T47D (cell line): Measurements from ENCODE around the gene FOXF2.
"Not testable (repeated sequence)": the region's sequence is repeated elsewhere in the genome, so short reads cannot be mapped to it uniquely, and the experiment has no call there.

Source experiments
- DNase-seq, 2 experiments: peaks; one replicate each; pipeline versions ENCODE4 v3.0.0 to v3.0.0-alpha.2; 2011 to 2012; ENCODE audit warnings: low read depth in 1 of 2, low spot score in 1 of 2
- JUND ChIP-seq: IDR thresholded peaks from 2 replicates; pipeline ENCODE4 v1.6.1; 2012; ENCODE audit warnings: low read depth
- in situ Hi-C: cut with HindIII; loops from 2 replicates; pipeline ENCODE4 v1.10.0; 2016; ENCODE audit warnings: low sequenced_read_pairs, low pct_unique_long_range_greater_than_20kb

Gene FOXF2

GRCh38 chr6:1365686-1366085 is 23.7 kb upstream of the FOXF2 start:
- in situ Hi-C loops: no loop called here

GRCh38 chr6:1367771-1368170 is 21.6 kb upstream of the FOXF2 start:
- in situ Hi-C loops: no loop called here
- no peak for TF ChIP-seq JUND
- DNase-seq: no peak

More at GRCh38 chr6:1365686-1366085, 23.7 kb upstream of the FOXF2 start:
- no peak for TF ChIP-seq JUND
- no peak for DNase-seq

GRCh38 chr6:1368940-1369339 is 20.4 kb upstream of the FOXF2 start:
- DNase-seq: no peak
- TF ChIP-seq JUND: no peak
- in situ Hi-C loops: no loop called here

GRCh38 chr6:1369695-1370094 is 19.7 kb upstream of the FOXF2 start:
- DNase-seq, in situ Hi-C loops: not testable (repeated sequence)

- in situ Hi-C loops: no loop called here
These were observed 17.4 kb upstream of the FOXF2 start for GRCh38 chr6:1371933-1372332.

GRCh38 chr6:1372690-1373089 is 16.7 kb upstream of the FOXF2 start:
- TF ChIP-seq JUND: no peak
- in situ Hi-C loops: no loop called here
- no peak for DNase-seq

More at GRCh38 chr6:1371933-1372332, 17.4 kb upstream of the FOXF2 start:
- no peak for TF ChIP-seq JUND
- no peak for DNase-seq

- no peak for TF ChIP-seq JUND
- no peak for DNase-seq
- in situ Hi-C loops: no loop called here
These were observed 12.7 kb upstream of the FOXF2 start for GRCh38 chr6:1376653-1377052.

- TF ChIP-seq JUND: no peak
- no peak for DNase-seq
- in situ Hi-C loops: no loop called here
These were observed 11.8 kb upstream of the FOXF2 start for GRCh38 chr6:1377526-1377925.

- DNase-seq: no peak
- TF ChIP-seq JUND: no peak
- in situ Hi-C loops: no loop called here
These were observed 11.0 kb upstream of the FOXF2 start for GRCh38 chr6:1378065-1379016.

GRCh38 chr6:1379017-1379787 is 10.2 kb upstream of the FOXF2 start:
- in situ Hi-C loops: no loop called here
- no peak for DNase-seq
- no peak for TF ChIP-seq JUND

- in situ Hi-C loops: no loop called here
- TF ChIP-seq JUND: no peak
- DNase-seq: no peak
These were observed 9.6 kb upstream of the FOXF2 start for GRCh38 chr6:1379788-1380147.

- in situ Hi-C loops: no loop called here
- no peak for TF ChIP-seq JUND
- DNase-seq: no peak
These were observed 8.6 kb upstream of the FOXF2 start for GRCh38 chr6:1380625-1381427.
